Lower leg skin (tissue), 3 donors: Measurements from ENCODE around the gene C6orf62.

Experiments used
- CTCF ChIP-seq, 3 donors: fragments of 450-650 bp; IDR thresholded peaks; one replicate each; pipeline ENCODE4 v1.5.1; 2016; ENCODE audit warnings: antibody characterized with exemption in 3 of 3, mild to moderate bottlenecking in 3 of 3, moderate library complexity in 2 of 3
- POLR2A ChIP-seq, 2 donors: fragments of 450-650 bp; IDR thresholded peaks; one replicate each; pipeline ENCODE4 v1.6.1; 2016 to 2017; ENCODE audit warnings: antibody characterized with exemption in 2 of 2, mild to moderate bottlenecking in 1 of 2, moderate library complexity in 1 of 2

GRCh38 chr6:24672620-24673182, 46.3 kb downstream of the C6orf62 start:
- no peak for TF ChIP-seq CTCF (IDR thresholded peaks at IDR 0.05)
- no peak for TF ChIP-seq POLR2A (IDR thresholded peaks at IDR 0.05)
